Skeletal muscle tissue (tissue), 4 donors: ENCODE measurements around the gene PFDN4. TPM values are rescaled to one million over a fixed set of nuclear protein-coding genes. Genes with fewer than 3 reads are reported as not detected.

Experiments
- H3K27ac ChIP-seq: one replicate; pipeline ENCODE4 v1.7.0; 2013; ENCODE audit warnings: mild to moderate bottlenecking, low read depth, low read length, inconsistent platforms
- H3K27me3 ChIP-seq, 3 donors: one replicate each; pipeline ENCODE4 v1.7.0; 2013; ENCODE audit warnings: low read length in 3 of 3; ENCODE audit not compliant: control insufficient read depth in 3 of 3, insufficient read depth in 3 of 3
- H3K36me3 ChIP-seq, 3 donors: one replicate each; pipeline ENCODE4 v1.7.0; 2013; ENCODE audit warnings: low read length in 3 of 3; ENCODE audit not compliant: control insufficient read depth in 3 of 3, insufficient read depth in 3 of 3
- H3K4me1 ChIP-seq, 3 donors: one replicate each; pipeline ENCODE4 v1.7.0; 2013; ENCODE audit warnings: low read length in 3 of 3, mild to moderate bottlenecking in 3 of 3; ENCODE audit not compliant: control insufficient read depth in 3 of 3, insufficient read depth in 3 of 3
- H3K4me3 ChIP-seq, 3 donors: one replicate each; pipeline ENCODE4 v1.7.0; 2013; ENCODE audit warnings: low read length in 3 of 3
- H3K9ac ChIP-seq, 3 donors: one replicate each; pipeline ENCODE4 v1.7.0; 2013; ENCODE audit warnings: low read length in 3 of 3, mild to moderate bottlenecking in 3 of 3, moderate library complexity in 2 of 3, low read depth in 1 of 3
- H3K9me3 ChIP-seq, 3 donors: one replicate each; pipeline ENCODE4 v1.7.0; 2013; ENCODE audit warnings: low read length in 3 of 3; ENCODE audit not compliant: control insufficient read depth in 3 of 3
- total RNA-seq: library from RNA; depleted of rRNA; stranded (reverse); fragments of >200 nt; gene quantifications from one replicate; pipeline ENCODE4 v1.2.3, GENCODE V29; 2014
- donor health status: Osteomylitis.

The PFDN4 gene
- total RNA-seq, 1 donor from 2014 or later, result 26.6 TPM

DNA sequence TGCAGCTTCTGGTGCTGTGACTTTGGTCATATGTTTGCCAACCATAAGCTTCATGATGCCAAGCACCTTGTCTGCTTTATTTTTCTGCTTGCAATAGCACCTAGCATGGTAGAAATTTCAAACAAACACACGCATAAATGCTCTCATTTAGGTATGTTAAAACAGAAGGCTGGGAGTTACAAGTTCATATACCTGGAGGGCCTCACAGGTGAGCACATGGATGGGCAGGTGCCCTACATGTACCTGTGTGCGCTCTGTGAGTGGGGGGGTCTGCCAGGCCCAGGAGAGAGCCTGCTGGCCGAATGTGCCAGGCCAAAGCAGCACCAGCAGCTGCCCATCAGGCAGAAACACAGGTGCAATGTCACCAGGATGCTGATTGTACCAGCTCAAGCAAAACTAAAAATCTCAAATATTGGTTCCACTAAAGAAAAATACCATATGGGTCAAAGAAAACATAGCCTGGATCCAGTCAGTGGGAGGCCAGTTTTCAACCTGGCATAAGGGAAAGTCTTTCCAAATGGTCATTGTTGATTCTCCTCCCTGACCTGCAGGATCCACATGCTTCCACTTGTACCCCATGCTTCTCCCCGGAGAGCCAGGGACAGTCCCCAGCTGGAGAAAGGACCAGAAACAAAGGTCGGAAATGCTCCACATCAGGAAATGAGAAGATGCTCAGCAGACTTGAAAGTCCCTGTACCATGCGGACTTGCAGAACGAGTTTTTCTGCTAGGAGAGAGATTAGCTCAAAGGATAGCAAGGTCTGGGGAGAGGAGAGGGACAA lies 7.2 kb upstream of the PFDN4 start:
- no peak overlapping the region for H3K4me3 ChIP-seq
- H3K36me3 ChIP-seq, result no peaks in the 10 kb centered on the region
- H3K27me3 ChIP-seq, result no peaks in the 10 kb centered on the region
- H3K27ac ChIP-seq, result no peak overlapping the region
- no peaks in the 10 kb centered on the region for H3K4me1 ChIP-seq
- H3K9ac ChIP-seq, result no peak overlapping the region
- H3K9me3 ChIP-seq, result no peaks in the 10 kb centered on the region

DNA sequence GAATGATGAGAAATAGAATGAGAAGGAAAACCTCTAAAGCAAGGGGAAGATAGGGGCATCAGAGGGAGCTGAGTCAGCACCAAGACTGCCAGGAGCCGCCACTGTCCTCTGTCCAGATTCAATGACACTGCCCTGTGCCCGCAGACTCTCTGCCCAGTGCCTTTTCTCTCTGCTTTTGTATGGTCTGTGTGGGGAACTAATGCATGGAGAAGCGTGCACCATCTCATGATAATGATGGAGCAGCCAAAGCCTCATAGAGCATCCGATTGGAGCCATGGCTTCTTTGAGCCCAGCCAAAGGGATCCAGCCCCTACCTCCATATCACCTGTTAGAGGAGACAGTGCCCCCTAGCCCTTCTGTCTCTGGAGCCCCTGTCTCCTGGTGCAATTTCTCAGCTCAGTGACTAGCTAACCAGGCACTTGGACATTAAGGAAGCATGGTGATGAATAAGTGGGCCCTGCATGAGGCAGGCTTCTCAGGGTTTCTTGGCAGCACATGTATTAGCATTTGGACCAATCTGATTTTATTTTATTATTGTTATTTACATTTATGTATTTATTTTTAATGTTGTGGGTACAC lies 6.5 kb upstream of the PFDN4 start:
- Histone ChIP-seq H3K36me3 (no peaks in the 10 kb centered on the region), H3K4me1 (no peaks in the 10 kb centered on the region), H3K27me3 (no peaks in the 10 kb centered on the region)

DNA sequence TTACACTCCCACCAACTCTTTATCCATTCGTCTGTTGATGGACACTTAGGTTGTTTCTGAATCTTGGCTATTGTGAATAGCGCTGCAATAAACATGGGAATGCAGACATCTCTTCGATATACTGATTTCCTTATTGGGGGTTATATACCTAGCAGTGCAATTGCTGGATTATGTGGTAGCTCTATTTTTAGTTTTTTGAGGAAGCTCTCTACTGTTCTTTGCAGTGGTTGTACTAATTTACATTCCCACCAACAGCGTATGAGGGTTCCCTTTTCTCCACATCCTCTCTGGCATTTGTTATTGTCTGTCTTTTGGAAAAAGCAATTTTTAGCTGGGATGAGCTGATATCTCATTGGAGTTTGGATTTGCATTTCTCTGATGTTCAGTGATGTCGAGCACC lies 4.6 kb upstream of the PFDN4 start:
- Histone ChIP-seq H3K9me3 (no peaks in the 10 kb centered on the region), H3K4me1 (peaks cover 0 to 2% (median under 1%) of the 10 kb centered on the region in 3 donors), H3K4me3 (no peak overlapping the region), H3K36me3 (no peaks in the 10 kb centered on the region), H3K27ac (no peak overlapping the region), H3K27me3 (no peaks in the 10 kb centered on the region), H3K9ac (no peak overlapping the region)

More for the DNA sequence above, 6.5 kb upstream of the PFDN4 start:
- Histone ChIP-seq H3K4me3 (no peak overlapping the region), H3K27ac (no peak overlapping the region), H3K9ac (no peak overlapping the region), H3K9me3 (no peaks in the 10 kb centered on the region)

DNA sequence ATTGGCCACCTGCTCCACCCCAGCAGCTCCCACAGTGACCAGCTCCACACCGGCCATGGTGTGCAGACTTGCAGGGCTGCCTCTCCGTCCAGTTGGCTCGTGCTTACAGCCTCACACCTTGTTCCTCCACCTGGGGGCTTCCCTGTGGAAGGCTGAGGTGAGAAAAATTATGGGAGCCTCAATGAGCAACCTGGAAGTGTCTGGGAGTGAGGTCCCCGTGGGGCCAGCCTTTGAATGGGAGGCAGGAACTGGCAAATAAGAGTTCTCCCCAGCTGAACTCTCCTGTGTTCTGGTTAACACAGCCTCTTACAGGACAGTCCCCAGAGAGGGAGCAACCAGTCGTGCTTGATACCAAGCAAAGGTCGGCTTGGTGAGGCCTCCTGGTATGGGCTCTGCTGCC lies 3.8 kb upstream of the PFDN4 start:
- peaks cover 3 to 6% (median 5%) of the 10 kb centered on the region in 3 donors for H3K4me1 ChIP-seq
- H3K9me3 ChIP-seq, result no peaks in the 10 kb centered on the region
- H3K27me3 ChIP-seq, result no peaks in the 10 kb centered on the region
- no peak overlapping the region for H3K4me3 ChIP-seq
- no peak overlapping the region for H3K9ac ChIP-seq
- no peak overlapping the region for H3K27ac ChIP-seq
- no peaks in the 10 kb centered on the region for H3K36me3 ChIP-seq

DNA sequence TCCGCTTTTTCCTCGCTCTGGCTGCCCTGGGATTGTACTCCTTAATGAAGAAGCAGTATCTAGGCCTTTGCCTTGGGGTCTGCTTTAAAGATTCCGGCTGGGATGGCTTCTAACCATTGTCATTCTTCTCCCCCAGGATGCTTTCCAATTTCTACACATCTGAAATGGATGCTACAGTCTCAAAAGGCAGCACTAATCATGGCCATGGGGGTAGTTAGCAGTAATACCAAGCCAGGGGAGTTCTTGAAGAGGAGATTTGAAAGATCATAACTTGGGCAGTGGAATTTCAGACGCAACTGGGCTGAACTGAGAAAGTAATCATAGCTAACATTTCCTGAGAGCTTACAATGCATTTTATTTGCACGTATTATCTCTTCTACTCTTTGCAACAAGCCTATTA lies 3.4 kb upstream of the PFDN4 start:
- H3K9ac ChIP-seq, result no peak overlapping the region
- H3K36me3 ChIP-seq, result no peaks in the 10 kb centered on the region
- no peaks in the 10 kb centered on the region for H3K9me3 ChIP-seq
- H3K4me1 ChIP-seq, result peaks cover 5 to 10% (median 7%) of the 10 kb centered on the region in 3 donors
- H3K27ac ChIP-seq, result no peak overlapping the region
- no peaks in the 10 kb centered on the region for H3K27me3 ChIP-seq
- H3K4me3 ChIP-seq, result no peak overlapping the region

DNA sequence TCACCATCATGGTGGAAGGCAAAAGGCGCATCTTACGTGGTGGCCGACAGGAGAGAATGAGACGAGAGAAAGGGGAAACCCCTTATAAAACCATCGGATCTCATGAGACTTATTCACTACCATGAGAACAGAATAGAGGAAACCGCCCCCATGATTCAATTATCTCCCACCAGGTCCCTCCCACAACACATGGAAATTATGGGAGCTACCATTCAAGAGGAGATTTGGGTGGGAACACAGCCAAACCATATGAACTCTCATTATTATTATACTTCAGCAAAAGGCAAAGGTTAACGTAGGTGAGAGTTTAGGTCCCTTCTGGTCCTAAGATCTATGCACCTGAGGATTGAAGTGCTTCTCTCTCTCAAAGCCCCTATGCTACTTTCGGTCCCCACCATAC lies 2.4 kb upstream of the PFDN4 start:
- Histone ChIP-seq H3K4me1 (peaks cover 9 to 14% (median 14%) of the 10 kb centered on the region in 3 donors), H3K27me3 (no peaks in the 10 kb centered on the region), H3K36me3 (no peaks in the 10 kb centered on the region), H3K9me3 (no peaks in the 10 kb centered on the region), H3K27ac (no peak overlapping the region), H3K9ac (no peak overlapping the region), H3K4me3 (no peak overlapping the region)

DNA sequence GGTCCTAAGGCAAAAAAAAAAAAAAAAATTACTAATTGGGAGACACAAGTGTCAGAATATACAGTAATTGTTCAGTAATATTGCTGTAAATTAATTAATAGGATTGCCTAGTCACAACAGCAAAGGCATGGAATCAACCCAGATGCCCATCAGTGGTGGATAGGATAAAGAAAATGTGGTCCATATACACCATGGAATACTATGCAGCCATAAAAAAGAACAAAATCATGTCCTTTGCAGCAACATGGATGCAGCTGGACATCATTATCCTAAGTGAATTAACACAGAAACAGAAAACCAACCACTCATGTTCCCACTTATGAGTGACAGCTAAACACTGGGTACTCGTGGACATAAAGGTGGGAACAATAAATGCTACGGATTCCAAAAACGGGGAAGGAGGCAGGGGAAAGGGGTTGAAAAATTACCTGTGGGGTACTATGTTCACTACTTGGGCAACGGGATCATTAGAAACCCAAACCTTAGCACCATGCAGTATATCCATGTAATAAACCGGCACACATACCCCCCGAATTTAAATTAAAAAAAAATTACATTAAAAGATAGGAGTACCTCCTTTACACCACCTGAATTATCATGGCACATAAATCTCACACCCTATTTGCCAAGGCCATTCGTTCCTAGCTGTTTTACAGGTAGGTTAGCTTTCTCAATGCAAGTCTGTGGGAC lies 689 bp upstream of the PFDN4 start:
- Histone ChIP-seq H3K36me3 (peaks cover 0 to 3% (median 0%) of the 10 kb centered on the region in 3 donors), H3K4me1 (peaks cover 10 to 14% (median 14%) of the 10 kb centered on the region in 3 donors), H3K9ac (peak overlapping the region in 2 of 3 donors; percentile 95 to 99), H3K9me3 (no peaks in the 10 kb centered on the region), H3K27ac (peak overlapping the region; percentile 96), H3K27me3 (no peaks in the 10 kb centered on the region), H3K4me3 (peak overlapping the region; percentile 46 to 98 (median 96))

DNA sequence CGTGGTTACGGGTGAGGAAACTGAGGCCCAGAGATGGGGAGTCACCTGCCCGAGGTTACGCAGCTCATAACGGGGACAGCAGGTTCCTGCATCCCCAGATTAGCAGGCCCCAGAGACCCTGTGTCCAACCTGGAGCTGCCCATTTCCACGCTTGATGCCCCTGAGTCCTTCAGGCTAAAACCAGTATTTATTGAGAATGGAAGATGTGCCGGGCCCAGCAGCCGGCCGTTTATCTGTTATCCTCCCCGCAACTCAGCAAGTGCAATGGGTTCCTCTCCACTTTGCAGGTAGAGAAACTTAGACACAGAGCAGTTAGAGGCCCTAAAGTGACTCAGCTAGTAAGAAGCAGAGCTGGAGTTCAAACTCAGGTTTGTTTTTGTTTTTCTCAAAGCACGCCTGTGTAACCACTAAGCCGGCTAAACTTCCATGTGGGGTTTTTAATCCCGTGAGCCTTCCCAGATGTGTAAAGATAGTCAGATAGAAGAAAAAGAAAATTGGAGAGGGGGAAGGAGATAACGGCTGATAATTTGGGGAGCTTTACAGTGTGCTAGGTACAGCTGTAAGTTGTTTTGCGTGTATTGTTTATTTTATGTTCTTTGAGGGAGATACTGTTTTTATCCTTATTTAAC lies 775 bp downstream of the PFDN4 start:
- Histone ChIP-seq H3K4me3 (peak overlapping the region; percentile 93 to 98 (median 96)), H3K9me3 (no peaks in the 10 kb centered on the region), H3K27ac (peak overlapping the region; percentile 96), H3K27me3 (no peaks in the 10 kb centered on the region), H3K9ac (peak overlapping the region; percentile 95 to 100 (median 99)), H3K4me1 (peaks cover 14 to 15% (median 14%) of the 10 kb centered on the region in 3 donors), H3K36me3 (peaks cover 0 to 3% (median 0%) of the 10 kb centered on the region in 3 donors)

DNA sequence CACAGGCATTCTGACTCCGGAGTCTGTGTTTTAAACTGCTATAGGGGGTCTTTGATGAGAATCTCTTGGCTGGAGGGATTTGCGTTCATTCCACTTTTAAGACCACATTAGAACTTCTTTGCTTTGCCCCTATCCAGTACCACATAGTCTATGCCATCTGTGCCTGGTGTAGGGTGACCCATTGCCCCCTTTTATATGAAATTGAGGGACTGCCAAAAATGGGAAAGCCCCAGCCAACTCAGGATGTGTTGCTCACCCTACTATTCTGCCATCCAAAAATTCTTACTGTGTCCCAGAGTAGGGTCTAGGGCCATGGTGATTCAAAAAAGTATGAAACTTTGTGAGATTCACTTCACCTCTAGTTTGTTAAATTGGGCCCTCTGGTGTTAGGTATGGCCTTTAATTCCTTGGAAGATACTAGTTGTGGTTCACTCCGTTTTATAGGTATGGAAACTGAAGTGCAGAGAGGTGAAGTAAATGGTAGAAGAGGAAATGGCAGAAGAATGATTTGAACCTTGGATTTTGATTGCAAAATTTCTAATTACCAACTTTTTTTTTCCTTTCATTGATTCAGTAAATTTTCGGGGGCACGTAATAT lies 1.4 kb downstream of the PFDN4 start:
- peak overlapping the region; percentile 96 for H3K27ac ChIP-seq
- H3K4me3 ChIP-seq, result peak overlapping the region; percentile 93 to 98 (median 96)
- H3K36me3 ChIP-seq, result peaks cover 0 to 3% (median 0%) of the 10 kb centered on the region in 3 donors
- no peaks in the 10 kb centered on the region for H3K27me3 ChIP-seq
- no peaks in the 10 kb centered on the region for H3K9me3 ChIP-seq
- peak overlapping the region; percentile 95 to 100 (median 99) for H3K9ac ChIP-seq
- H3K4me1 ChIP-seq, result peaks cover 14 to 15% (median 14%) of the 10 kb centered on the region in 3 donors
